ENCODE measurements around the gene IL1RL1.
A peak's percentile ranks its signal among the peaks of the same experiment; 100 is the strongest.

The IL1RL1 gene

GRCh38 chr2:102310964-102311640 is at the start of gene IL1RL1:
IL1RL1 (plus strand) TSS chr2:102311563; CDS start chr2:102338265, 26,702 bp downstream.
- peak in 1 of 2 experiments; percentile 2 for DNase-seq

- DNase-seq = no peak
Observed at GRCh38 chr2:102262216-102263129, 48.9 kb upstream of the IL1RL1 start.

- DNase-seq = no peak
Observed at GRCh38 chr2:102264952-102265351, 46.4 kb upstream of the IL1RL1 start.

- no peak for DNase-seq
Observed at GRCh38 chr2:102266204-102266603, 45.2 kb upstream of the IL1RL1 start.

GRCh38 chr2:102267774-102268173 is 43.6 kb upstream of the IL1RL1 start:
- no peak for DNase-seq

GRCh38 chr2:102268510-102269199 is 42.7 kb upstream of the IL1RL1 start:
- no peak for DNase-seq

- peak in 1 of 2 experiments; percentile 21 for DNase-seq
Observed at GRCh38 chr2:102269200-102269524, 42.2 kb upstream of the IL1RL1 start.

- peak; percentile 15 to 30 for DNase-seq
Observed at GRCh38 chr2:102271844-102272243, 39.5 kb upstream of the IL1RL1 start.

GRCh38 chr2:102273619-102274211 is 37.6 kb upstream of the IL1RL1 start:
- no peak for DNase-seq

- DNase-seq = no peak
Observed at GRCh38 chr2:102276549-102277201, 34.7 kb upstream of the IL1RL1 start.

GRCh38 chr2:102277202-102277700 is 34.1 kb upstream of the IL1RL1 start:
- no peak for DNase-seq

- no peak for DNase-seq
Observed at GRCh38 chr2:102278720-102279390, 32.5 kb upstream of the IL1RL1 start.

- DNase-seq = no peak
Observed at GRCh38 chr2:102279391-102279735, 32.0 kb upstream of the IL1RL1 start.

GRCh38 chr2:102282678-102283091 is 28.7 kb upstream of the IL1RL1 start:
- no peak for DNase-seq

GRCh38 chr2:102283996-102284395 is 27.4 kb upstream of the IL1RL1 start:
- DNase-seq = peak; percentile 44 to 49

- no peak for DNase-seq
Observed at GRCh38 chr2:102284611-102285010, 26.8 kb upstream of the IL1RL1 start.

- no peak for DNase-seq
Observed at GRCh38 chr2:102285368-102285767, 26.0 kb upstream of the IL1RL1 start.

GRCh38 chr2:102286041-102286440 is 25.3 kb upstream of the IL1RL1 start:
- DNase-seq = no peak

- no peak for DNase-seq
Observed at GRCh38 chr2:102289129-102289528, 22.2 kb upstream of the IL1RL1 start.

GRCh38 chr2:102290594-102290993 is 20.8 kb upstream of the IL1RL1 start:
- no peak for DNase-seq

- DNase-seq = peak; percentile 90 to 91
Observed at GRCh38 chr2:102291319-102292075, 19.9 kb upstream of the IL1RL1 start.

Measured in AML-193 (cell line).